ENCODE measurements around the gene LRP6.
"Not testable (repeated sequence)": the region's sequence is repeated elsewhere in the genome, so short reads cannot be mapped to it uniquely, and the experiment has no call there.

The LRP6 gene

GRCh38 chr12:12265035-12265434, 1.8 kb downstream of the LRP6 start:
- no peak for DNase-seq

DNA sequence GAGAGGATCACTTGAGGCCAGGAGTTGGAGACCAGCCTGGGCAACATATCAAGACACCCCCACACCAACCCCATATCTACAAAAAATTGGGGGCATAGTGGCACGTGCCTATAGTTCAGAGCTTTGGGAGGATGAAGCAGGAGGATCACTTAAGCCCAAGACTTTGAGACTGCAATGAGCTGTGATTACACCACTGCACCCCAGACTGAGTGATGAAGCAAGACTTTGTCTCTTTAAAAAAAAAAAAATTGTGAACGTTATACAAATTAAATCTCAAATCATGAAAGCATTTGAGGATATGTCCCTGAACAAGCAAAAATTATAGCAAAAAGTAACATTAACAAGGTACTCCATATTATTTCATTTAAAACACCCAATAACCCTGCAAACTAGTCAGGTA, 2.9 kb downstream of the LRP6 start:
- DNase-seq, result no peak

- DNase-seq, result not testable (repeated sequence)
Measured at GRCh38 chr12:12256291-12256757, 10.5 kb downstream of the LRP6 start.

GRCh38 chr12:12254553-12254952, 12.3 kb downstream of the LRP6 start:
- DNase-seq, result no peak

GRCh38 chr12:12249216-12250050, 17.4 kb downstream of the LRP6 start:
- no peak for DNase-seq

- DNase-seq, result no peak
Measured at GRCh38 chr12:12247584-12247983, 19.3 kb downstream of the LRP6 start.

GRCh38 chr12:12244341-12244740, 22.5 kb downstream of the LRP6 start:
- DNase-seq, result no peak

GRCh38 chr12:12240662-12241340, 26.0 kb downstream of the LRP6 start:
- DNase-seq, result no peak

- DNase-seq, result no peak
Measured at GRCh38 chr12:12239127-12239526, 27.7 kb downstream of the LRP6 start.

- DNase-seq, result no peak
Measured at GRCh38 chr12:12238605-12239004, 28.2 kb downstream of the LRP6 start.

GRCh38 chr12:12236896-12237295, 29.9 kb downstream of the LRP6 start:
- DNase-seq, result no peak

DNA sequence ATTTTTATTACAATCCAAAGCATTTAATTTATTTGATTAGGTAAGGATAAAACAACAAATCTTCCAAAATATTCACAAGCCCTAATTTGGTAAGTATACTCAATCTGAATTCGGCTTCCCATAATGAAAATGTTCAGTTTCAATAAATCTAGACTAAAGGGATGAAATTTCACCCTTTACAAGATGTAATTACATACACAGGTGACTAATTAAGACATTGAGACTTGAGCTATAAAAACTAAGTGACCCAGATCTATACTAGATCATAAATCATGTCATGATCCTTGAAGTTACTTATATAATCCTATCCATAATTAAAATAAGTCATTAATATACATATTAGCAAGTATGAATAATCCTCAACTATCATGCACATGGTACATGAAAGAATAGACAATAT, 36.6 kb downstream of the LRP6 start:
- DNase-seq, result no peak

DNA sequence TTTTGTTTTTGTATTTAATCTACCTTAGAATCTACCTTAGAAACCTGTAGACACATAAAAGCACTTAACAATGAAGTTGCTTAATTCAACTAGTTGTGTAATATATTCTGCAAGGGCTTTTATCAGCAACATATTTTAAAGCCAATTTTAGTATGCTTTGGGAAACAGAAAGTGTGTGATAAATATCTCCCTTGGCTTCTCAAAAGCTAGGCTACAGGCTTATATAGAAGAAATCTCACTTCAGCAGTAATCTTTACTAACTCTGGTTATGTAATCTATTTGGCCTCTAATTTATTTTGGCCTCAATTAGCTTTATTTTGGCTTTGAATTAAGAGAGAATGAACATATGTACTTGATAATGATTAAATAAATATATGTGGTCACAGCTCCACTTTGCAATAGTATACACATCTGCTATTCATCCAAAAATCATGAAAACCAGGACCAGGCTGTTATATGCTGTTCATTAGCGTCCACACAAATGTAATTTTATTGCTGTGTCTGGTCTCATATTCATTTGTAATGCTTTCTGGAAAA, 37.2 kb downstream of the LRP6 start:
- peak in 1 of 2 experiments; percentile 5 for DNase-seq

DNA sequence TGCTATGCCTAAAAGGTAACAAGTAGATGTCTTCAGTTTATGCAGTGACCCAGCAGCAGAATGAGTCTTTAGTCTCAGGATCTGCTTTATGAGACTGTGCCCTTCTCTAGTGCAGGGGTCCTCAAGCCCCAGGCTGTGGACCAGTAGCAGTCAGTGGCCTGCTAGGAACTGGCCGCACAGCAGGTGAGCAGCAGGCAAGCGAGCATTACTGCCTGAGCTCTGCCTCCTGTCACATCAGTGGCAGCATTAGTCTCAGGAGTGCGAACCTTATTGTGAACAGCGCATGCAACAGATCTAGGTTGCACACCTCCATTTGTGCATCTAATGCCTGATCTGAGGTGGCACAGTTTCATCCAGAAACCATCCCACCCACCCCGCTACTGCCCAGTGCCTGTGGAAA, 38.4 kb downstream of the LRP6 start:
- DNase-seq, result no peak

DNA sequence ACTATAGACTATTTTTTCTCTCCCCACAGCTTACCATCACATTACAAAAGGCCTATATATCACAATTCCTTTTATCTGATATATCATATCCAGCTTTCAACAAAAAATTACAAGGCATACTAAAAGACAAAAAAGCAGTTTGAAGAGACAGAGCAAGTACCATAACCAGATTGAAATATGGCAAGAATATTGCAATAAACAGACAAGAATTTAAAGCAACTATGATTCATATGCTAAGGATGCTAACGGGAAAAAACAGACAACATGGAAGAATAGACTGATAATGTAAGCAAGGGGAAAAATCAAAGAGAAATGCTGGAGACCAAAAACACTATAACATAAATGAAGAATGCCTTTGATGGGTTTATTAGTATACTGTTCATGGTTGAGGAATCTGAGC, 40.7 kb downstream of the LRP6 start:
- no peak for DNase-seq

GRCh38 chr12:12224240-12224940, 42.5 kb downstream of the LRP6 start:
- DNase-seq, result no peak

DNA sequence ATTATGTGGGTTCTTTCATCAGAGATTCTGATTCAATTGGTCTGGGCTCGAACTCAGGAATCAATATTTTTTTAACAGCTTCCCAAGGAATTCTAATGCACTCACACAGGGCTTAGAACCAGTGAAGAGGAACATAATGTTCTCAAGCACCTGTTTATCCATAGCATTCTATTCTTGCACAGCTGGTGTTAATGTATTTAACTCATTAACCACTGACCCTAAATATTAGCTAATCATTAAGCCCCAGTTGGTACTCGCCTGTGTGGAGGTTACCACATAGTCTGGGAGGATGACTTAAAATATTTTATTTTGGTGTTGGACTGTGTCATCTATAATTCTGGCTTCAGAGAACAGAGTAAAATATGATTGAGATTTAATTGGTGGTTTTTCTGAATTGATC, 45.3 kb downstream of the LRP6 start:
- no peak for DNase-seq

- no peak for DNase-seq
Measured at GRCh38 chr12:12219664-12220063, 47.2 kb downstream of the LRP6 start.

DNA sequence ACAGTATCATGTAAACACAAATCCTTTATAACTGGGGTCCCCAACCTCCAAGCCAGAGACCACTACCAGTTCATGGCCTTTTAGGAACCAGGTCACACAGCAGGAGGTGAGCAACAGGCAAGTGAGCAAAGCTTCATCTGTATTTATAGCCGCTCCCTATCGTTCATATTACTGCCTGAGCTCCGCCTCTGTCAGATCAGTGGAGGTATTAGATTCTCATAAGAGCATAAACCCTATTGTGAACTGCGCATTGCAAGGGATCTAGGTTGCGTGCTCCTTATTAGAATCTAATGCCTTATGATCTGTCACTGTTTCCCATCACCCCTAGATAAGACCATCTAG, 49.9 kb downstream of the LRP6 start:
- no peak for DNase-seq

DNA sequence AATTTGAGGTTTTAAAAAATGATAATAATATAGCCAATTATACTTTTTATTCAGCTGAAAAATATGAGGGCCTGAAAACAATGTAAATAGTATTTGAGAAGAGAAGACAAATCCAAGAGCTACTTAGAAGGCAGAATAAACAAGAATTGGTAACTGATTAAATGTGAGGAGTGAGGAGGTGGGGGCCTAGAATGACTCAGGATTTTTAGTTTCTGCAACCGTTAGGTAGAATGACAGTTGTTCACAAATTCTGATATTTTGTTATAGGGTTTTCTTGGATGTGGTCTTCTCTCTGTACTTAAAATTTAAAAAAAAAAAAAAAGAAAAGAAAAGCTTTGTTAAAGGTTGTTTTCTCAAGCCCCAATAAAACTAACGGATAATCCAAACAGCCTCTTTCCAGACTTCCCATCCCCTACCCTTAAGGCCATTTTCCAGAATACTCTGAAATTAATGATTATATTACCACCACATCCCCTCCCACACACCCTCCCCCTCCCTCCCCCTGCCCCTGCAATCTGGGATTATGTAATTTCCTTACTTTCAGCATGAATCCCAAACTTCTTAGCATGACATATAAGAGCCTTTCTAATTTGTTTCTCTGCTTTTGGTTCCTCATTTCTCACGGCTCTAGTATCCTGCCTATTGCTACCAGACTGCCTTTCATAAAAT, 50.4 kb downstream of the LRP6 start:
- DNase-seq, result no peak

- no peak for DNase-seq
Measured at GRCh38 chr12:12214635-12215131, 52.2 kb downstream of the LRP6 start.

- no peak for DNase-seq
Measured at GRCh38 chr12:12214201-12214600, 52.6 kb downstream of the LRP6 start.

GRCh38 chr12:12212769-12213168, 54.1 kb downstream of the LRP6 start:
- no peak for DNase-seq

Measured in NCI-H446 (cell line).